RWPE2 (cell line): Measurements from ENCODE around the gene PPID.
A peak's percentile ranks its signal among the peaks of the same experiment; 100 is the strongest.

Source experiments
- ATAC-seq: fragments of 200-7000 bp; cut with Tn5 transposase; 3 replicates; pipeline ENCODE4 v1.9.1; 2021; ENCODE audit warnings: low read depth
- DNase-seq: peaks from one replicate; pipeline ENCODE4 v3.0.0-alpha.2; 2020; ENCODE audit warnings: low spot score
- H3K27ac ChIP-seq: fragments of 450-650 bp; 2 replicates; pipeline ENCODE4 v1.5.1; 2017; ENCODE audit warnings: mild to moderate bottlenecking; ENCODE audit not compliant: poor library complexity, severe bottlenecking
- H3K27me3 ChIP-seq: fragments of 250-450 bp; sonication (Bioruptor Pico); 2 replicates; pipeline ENCODE4 v1.5.1; 2021; ENCODE audit warnings: mild to moderate bottlenecking, moderate library complexity; ENCODE audit not compliant: insufficient read depth, poor library complexity, severe bottlenecking
- H3K36me3 ChIP-seq: fragments of 250-450 bp; sonication (Bioruptor Pico); 2 replicates; pipeline ENCODE4 v1.5.1; 2020; ENCODE audit warnings: low read depth, mild to moderate bottlenecking, moderate library complexity
- H3K4me1 ChIP-seq: fragments of 250-450 bp; sonication (Bioruptor Pico); 2 replicates; pipeline ENCODE4 v1.5.1; 2021; ENCODE audit warnings: mild to moderate bottlenecking, moderate library complexity; ENCODE audit not compliant: insufficient read depth, poor library complexity, severe bottlenecking
- H3K4me3 ChIP-seq: fragments of 250-450 bp; sonication (Bioruptor Pico); 2 replicates; pipeline ENCODE4 v1.5.1; 2021; ENCODE audit warnings: mild to moderate bottlenecking, moderate library complexity; ENCODE audit not compliant: severe bottlenecking
- H3K9me3 ChIP-seq: fragments of 250-450 bp; sonication (Bioruptor Pico); 2 replicates; pipeline ENCODE4 v1.5.1; 2021; ENCODE audit warnings: mild to moderate bottlenecking, moderate library complexity; ENCODE audit not compliant: severe bottlenecking
- TF ChIP-seq, protein P1 (sequence below): fragments of 450-650 bp; IDR thresholded peaks from one replicate; pipeline ENCODE4 v1.5.1; 2017; ENCODE audit warnings: mild to moderate bottlenecking, moderate library complexity; ENCODE audit not compliant: poor library complexity, severe bottlenecking

The PPID gene

DNA sequence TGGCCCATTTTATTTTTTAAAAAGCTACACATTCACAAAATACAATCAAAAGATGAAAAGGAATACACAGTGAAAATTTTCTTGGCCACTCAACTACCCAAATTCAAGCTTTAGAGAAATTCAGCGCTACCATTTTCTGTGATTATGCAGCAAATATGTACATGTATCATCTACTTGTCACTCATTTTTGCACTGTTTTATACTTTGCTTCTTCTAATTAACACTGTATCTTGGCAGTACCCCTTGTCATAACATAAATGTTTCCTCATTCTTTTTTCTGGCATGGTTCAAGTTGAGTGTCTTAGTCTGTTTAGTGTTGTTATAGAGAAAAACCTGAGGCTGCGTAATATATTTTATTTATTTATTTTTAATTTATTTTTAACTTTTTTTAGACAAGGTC is 15.7 kb upstream of the PPID start:
- no peak for ATAC-seq
- Histone ChIP-seq H3K4me1 (no peaks in the 10 kb centered on the region), H3K9me3 (no peaks in the 10 kb centered on the region), H3K36me3 (no peaks in the 10 kb centered on the region), H3K4me3 (no peak overlapping the region), H3K27ac (no peak overlapping the region), H3K27me3 (no peaks in the 10 kb centered on the region)
- no peak for DNase-seq
- TF ChIP-seq, protein P1, sequence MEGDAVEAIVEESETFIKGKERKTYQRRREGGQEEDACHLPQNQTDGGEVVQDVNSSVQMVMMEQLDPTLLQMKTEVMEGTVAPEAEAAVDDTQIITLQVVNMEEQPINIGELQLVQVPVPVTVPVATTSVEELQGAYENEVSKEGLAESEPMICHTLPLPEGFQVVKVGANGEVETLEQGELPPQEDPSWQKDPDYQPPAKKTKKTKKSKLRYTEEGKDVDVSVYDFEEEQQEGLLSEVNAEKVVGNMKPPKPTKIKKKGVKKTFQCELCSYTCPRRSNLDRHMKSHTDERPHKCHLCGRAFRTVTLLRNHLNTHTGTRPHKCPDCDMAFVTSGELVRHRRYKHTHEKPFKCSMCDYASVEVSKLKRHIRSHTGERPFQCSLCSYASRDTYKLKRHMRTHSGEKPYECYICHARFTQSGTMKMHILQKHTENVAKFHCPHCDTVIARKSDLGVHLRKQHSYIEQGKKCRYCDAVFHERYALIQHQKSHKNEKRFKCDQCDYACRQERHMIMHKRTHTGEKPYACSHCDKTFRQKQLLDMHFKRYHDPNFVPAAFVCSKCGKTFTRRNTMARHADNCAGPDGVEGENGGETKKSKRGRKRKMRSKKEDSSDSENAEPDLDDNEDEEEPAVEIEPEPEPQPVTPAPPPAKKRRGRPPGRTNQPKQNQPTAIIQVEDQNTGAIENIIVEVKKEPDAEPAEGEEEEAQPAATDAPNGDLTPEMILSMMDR: no peak

DNA sequence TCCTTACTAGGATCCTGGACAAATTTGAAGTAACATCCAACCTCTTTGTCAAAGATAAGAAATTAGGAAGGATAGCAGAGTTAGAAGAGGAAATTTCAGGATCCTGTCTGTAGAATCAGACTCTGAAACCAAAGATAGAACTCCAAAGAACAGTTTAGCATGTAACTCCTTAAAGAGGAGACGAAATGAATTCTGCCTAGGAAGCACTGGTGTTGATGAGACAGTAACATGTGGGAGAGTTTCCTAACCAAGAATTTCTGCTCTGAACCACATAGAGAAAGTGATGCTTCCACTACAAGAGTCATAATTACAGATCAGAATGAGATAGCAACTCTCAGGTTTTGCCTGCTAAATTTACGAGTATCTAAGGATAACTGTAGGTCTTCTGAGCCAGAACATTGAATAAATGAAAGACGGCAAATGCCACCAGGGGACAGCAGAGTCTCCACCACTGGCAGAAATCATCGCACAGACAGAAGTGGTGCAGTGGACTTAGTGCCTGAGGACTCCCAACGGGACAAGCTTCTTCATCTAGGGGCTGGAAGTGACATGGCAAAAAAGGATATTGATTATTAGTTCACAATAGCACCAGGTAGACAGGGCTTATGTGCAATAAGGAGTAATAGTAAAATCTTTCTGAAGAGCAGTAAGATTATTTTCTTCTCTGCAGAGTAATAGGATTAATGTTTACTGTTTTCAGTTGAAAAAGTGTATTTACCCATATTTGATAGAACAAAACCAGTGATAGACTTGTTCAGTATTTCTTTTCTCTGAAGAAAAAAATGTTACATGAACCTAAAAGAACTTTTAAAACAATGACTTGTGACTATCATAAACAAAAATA is 6.7 kb upstream of the PPID start:
- H3K4me3 ChIP-seq: no peak overlapping the region
- no peaks in the 10 kb centered on the region for H3K9me3 ChIP-seq
- no peaks in the 10 kb centered on the region for H3K36me3 ChIP-seq
- ATAC-seq: peak; percentile 87
- no peak for DNase-seq
- H3K27ac ChIP-seq: no peak overlapping the region
- H3K27me3 ChIP-seq: no peaks in the 10 kb centered on the region
- H3K4me1 ChIP-seq: no peaks in the 10 kb centered on the region
- TF ChIP-seq, protein P1: peak; percentile 95

DNA sequence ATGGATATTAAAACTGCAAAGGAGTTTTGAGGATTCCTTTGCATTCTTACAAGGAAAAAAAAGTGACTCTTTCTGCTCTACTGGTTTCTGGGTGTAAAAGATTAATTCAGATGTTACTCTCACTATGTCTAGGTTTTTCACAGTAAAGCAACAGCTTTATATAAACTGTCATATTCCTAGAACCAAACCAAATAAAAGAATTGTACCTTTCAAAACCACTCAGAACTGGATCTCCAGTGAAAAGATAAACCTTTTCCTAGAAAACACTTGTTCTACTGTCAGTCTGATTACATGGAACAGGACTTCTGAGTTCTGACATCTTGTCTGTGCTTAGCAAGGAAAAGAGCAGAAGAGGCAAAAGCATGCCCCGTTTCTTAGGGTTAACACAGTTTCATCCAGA is 5.0 kb upstream of the PPID start:
- no peak for ATAC-seq

GRCh38 chr4:158726633-158727032 is 3.4 kb upstream of the PPID start:
- peaks cover 3% of the 10 kb centered on the region for H3K36me3 ChIP-seq
- DNase-seq (no peak), ATAC-seq (no peak)
- H3K4me1 ChIP-seq: peaks cover 4% of the 10 kb centered on the region
- no peaks in the 10 kb centered on the region for H3K9me3 ChIP-seq
- no peak overlapping the region for H3K4me3 ChIP-seq
- TF ChIP-seq, protein P1: no peak
- no peaks in the 10 kb centered on the region for H3K27me3 ChIP-seq
- H3K27ac ChIP-seq: no peak overlapping the region

More for the DNA sequence above, 5.0 kb upstream of the PPID start:
- no peak for DNase-seq
- H3K4me1 ChIP-seq: no peaks in the 10 kb centered on the region
- no peak overlapping the region for H3K4me3 ChIP-seq
- no peaks in the 10 kb centered on the region for H3K9me3 ChIP-seq
- H3K27me3 ChIP-seq: no peaks in the 10 kb centered on the region
- no peak overlapping the region for H3K27ac ChIP-seq
- TF ChIP-seq, protein P1: no peak
- H3K36me3 ChIP-seq: no peaks in the 10 kb centered on the region

DNA sequence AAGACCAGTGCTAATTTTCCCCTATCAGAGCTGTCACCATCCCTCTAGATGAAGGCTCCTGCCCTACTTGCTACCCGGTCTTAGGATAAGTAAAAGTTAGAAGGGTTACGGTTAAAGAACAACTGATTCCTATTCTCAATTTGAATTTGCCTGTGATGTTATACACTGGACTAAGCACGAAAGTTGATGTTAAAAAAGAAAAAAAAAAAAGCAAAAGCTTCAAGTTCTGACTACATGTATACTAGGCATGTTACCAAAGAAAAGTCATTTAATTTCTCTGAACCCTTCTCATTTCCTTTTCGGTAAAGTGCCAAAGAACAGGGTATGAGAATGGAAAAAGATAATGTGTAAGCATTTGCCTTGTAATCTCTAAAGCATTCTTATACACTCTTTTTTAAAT is 1.4 kb upstream of the PPID start:
- Histone ChIP-seq H3K27ac (no peak overlapping the region), H3K27me3 (no peaks in the 10 kb centered on the region), H3K4me1 (peaks cover 4% of the 10 kb centered on the region), H3K36me3 (peaks cover 23% of the 10 kb centered on the region), H3K9me3 (no peaks in the 10 kb centered on the region), H3K4me3 (no peak overlapping the region)
- TF ChIP-seq, protein P1: no peak
- DNase-seq (no peak), ATAC-seq (no peak)
